RWPE2 (cell line): Measurements from ENCODE around the gene CNNM2.

Experiments used
- ATAC-seq: fragments of 200-7000 bp; cut with Tn5 transposase; 3 replicates; pipeline ENCODE4 v1.9.1; 2021; ENCODE audit warnings: low read depth
- DNase-seq: peaks from one replicate; pipeline ENCODE4 v3.0.0-alpha.2; 2020; ENCODE audit warnings: low spot score
- H3K27ac ChIP-seq: fragments of 450-650 bp; 2 replicates; pipeline ENCODE4 v1.5.1; 2017; ENCODE audit warnings: mild to moderate bottlenecking; ENCODE audit not compliant: poor library complexity, severe bottlenecking
- H3K27me3 ChIP-seq: fragments of 250-450 bp; sonication (Bioruptor Pico); 2 replicates; pipeline ENCODE4 v1.5.1; 2021; ENCODE audit warnings: mild to moderate bottlenecking, moderate library complexity; ENCODE audit not compliant: insufficient read depth, poor library complexity, severe bottlenecking
- H3K36me3 ChIP-seq: fragments of 250-450 bp; sonication (Bioruptor Pico); 2 replicates; pipeline ENCODE4 v1.5.1; 2020; ENCODE audit warnings: low read depth, mild to moderate bottlenecking, moderate library complexity
- H3K4me1 ChIP-seq: fragments of 250-450 bp; sonication (Bioruptor Pico); 2 replicates; pipeline ENCODE4 v1.5.1; 2021; ENCODE audit warnings: mild to moderate bottlenecking, moderate library complexity; ENCODE audit not compliant: insufficient read depth, poor library complexity, severe bottlenecking
- H3K4me3 ChIP-seq: fragments of 250-450 bp; sonication (Bioruptor Pico); 2 replicates; pipeline ENCODE4 v1.5.1; 2021; ENCODE audit warnings: mild to moderate bottlenecking, moderate library complexity; ENCODE audit not compliant: severe bottlenecking
- H3K9me3 ChIP-seq: fragments of 250-450 bp; sonication (Bioruptor Pico); 2 replicates; pipeline ENCODE4 v1.5.1; 2021; ENCODE audit warnings: mild to moderate bottlenecking, moderate library complexity; ENCODE audit not compliant: severe bottlenecking
- CTCF ChIP-seq: fragments of 450-650 bp; IDR thresholded peaks from one replicate; pipeline ENCODE4 v1.5.1; 2017; ENCODE audit warnings: mild to moderate bottlenecking, moderate library complexity; ENCODE audit not compliant: poor library complexity, severe bottlenecking

CNNM2 gene

GRCh38 chr10:103104721-103105120, 186.6 kb downstream of the CNNM2 start:
- Histone ChIP-seq H3K36me3 (peaks cover 81% of the 10 kb centered on the region), H3K4me1 (no peaks in the 10 kb centered on the region), H3K27ac (no peak overlapping the region), H3K9me3 (no peaks in the 10 kb centered on the region), H3K4me3 (no peak overlapping the region), H3K27me3 (no peaks in the 10 kb centered on the region)
- TF ChIP-seq CTCF = no peak
- ATAC-seq (no peak), DNase-seq (no peak)

- no peak for ATAC-seq
- H3K9me3 ChIP-seq = no peaks in the 10 kb centered on the region
Measured at GRCh38 chr10:103105462-103105861, 187.4 kb downstream of the CNNM2 start.

DNA sequence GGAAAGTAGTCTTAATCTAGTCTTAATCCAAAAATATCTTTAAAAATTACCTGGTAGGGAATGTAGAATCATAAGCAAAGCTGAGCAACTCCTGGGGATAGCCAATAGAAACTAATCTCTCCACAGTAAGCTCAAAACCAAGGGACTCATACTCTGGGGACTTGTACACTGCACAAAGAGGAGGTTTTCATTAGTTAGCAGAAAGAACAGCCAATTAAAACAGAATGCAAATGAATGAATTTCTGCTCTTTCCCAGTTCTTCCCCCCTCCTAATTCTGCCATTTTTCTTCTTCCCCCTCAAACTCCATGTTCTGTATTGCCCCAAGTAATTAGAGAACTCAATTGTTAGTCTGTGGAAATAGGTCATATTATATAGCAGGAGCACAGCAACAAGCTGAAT, 188.4 kb downstream of the CNNM2 start:
- ATAC-seq = no peak
- Histone ChIP-seq H3K27ac (no peak overlapping the region), H3K4me3 (no peak overlapping the region), H3K9me3 (no peaks in the 10 kb centered on the region), H3K36me3 (peaks cover 72% of the 10 kb centered on the region), H3K27me3 (no peaks in the 10 kb centered on the region), H3K4me1 (peaks cover 5% of the 10 kb centered on the region)
- TF ChIP-seq CTCF = no peak
- DNase-seq = no peak

More at GRCh38 chr10:103105462-103105861, 187.4 kb downstream of the CNNM2 start:
- no peak overlapping the region for H3K27ac ChIP-seq
- no peak for TF ChIP-seq CTCF
- H3K4me3 ChIP-seq = no peak overlapping the region
- H3K36me3 ChIP-seq = peaks cover 76% of the 10 kb centered on the region
- no peaks in the 10 kb centered on the region for H3K27me3 ChIP-seq
- no peak for DNase-seq
- H3K4me1 ChIP-seq = no peaks in the 10 kb centered on the region

- no peak overlapping the region for H3K27ac ChIP-seq
Measured at GRCh38 chr10:103109821-103110220, 191.7 kb downstream of the CNNM2 start.

DNA sequence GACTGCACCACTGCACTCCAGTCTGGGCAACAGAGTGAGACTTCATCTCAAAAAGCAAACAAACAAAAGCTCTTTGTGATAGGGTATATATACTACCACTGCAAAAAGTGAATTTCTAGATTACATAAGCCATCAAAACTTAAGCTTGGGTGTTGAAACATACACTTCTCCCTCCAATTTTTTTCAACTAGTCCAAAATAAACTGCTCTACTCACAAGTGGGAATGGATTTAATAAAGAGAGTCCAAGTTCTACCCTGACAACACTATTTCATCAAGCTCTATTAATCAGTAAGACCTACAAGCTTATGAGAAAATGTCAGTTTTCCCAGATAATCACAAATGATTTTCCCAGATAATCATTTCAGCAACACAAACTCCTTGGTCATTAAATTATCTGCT, 192.3 kb downstream of the CNNM2 start:
- no peak overlapping the region for H3K27ac ChIP-seq
- H3K4me1 ChIP-seq = peaks cover 16% of the 10 kb centered on the region
- H3K4me3 ChIP-seq = no peak overlapping the region
- no peaks in the 10 kb centered on the region for H3K27me3 ChIP-seq
- DNase-seq (no peak), ATAC-seq (no peak)
- H3K36me3 ChIP-seq = peaks cover 36% of the 10 kb centered on the region
- H3K9me3 ChIP-seq = no peaks in the 10 kb centered on the region
- no peak for TF ChIP-seq CTCF

More at GRCh38 chr10:103109821-103110220, 191.7 kb downstream of the CNNM2 start:
- DNase-seq (no peak), ATAC-seq (no peak)
- Histone ChIP-seq H3K36me3 (peaks cover 42% of the 10 kb centered on the region), H3K27me3 (no peaks in the 10 kb centered on the region), H3K4me1 (peaks cover 11% of the 10 kb centered on the region), H3K9me3 (no peaks in the 10 kb centered on the region), H3K4me3 (no peak overlapping the region)
- no peak for TF ChIP-seq CTCF
